T-cell (primary cell): ENCODE measurements around the gene RAD23B. TPM values are rescaled to one million over a fixed set of nuclear protein-coding genes. Genes with fewer than 3 reads are reported as not detected.

Experiments
- ATAC-seq, 4 experiments: fragments of 200-7000 bp in 3 of 4; fragments of 150-1000 bp in 1 of 4; cut with Tn5 transposase; replicated peaks in 1 of 4; 1 replicate in 3 of 4; 2 replicates in 1 of 4; pipeline ENCODE4 v1.10.0; 2021; ENCODE audit warnings: moderate library complexity in 3 of 4, mild to moderate bottlenecking in 2 of 4, moderate number of reproducible peaks in 1 of 4
- CTCF ChIA-PET, 2 donors: fragments of 300-600 bp; sonication (Branson Sonifier 250); formaldehyde crosslinking; loops; one replicate each; lab custom pipeline; 2022; ENCODE audit warnings: antibody characterized with exemption in 2 of 2; lab: Charles Lee
- POLR2A ChIA-PET, 2 donors: fragments of 300-600 bp; sonication (Branson Sonifier 250); formaldehyde crosslinking; loops; one replicate each; lab custom pipeline; 2022; ENCODE audit warnings: antibody characterized with exemption in 2 of 2; lab: Charles Lee
- DNase-seq, 35 experiments: peaks; one replicate each; pipeline versions ENCODE4 v3.0.0 to v3.0.0-alpha.2; 2013 to 2023
- H3K27ac ChIP-seq: one replicate; pipeline ENCODE4 v1.5.1; 2013; ENCODE audit warnings: low read length
- H3K27me3 ChIP-seq, 2 experiments: replicated peaks in 1 of 2; 1 replicate in 1 of 2; 2 replicates in 1 of 2; pipeline versions ENCODE4 v1.6.1 to v1.7.0; 2013; ENCODE audit warnings: low read length in 1 of 2, mixed read lengths in 1 of 2; ENCODE audit not compliant: control insufficient read depth in 2 of 2, insufficient read depth in 2 of 2; ENCODE audit errors: extremely low read depth in 1 of 2
- H3K36me3 ChIP-seq, 2 donors: 1 replicate in 1 of 2; 2 replicates in 1 of 2; pipeline versions ENCODE4 v1.6.1 to v1.7.0; 2013; ENCODE audit warnings: low read length in 1 of 2; ENCODE audit not compliant: control insufficient read depth in 2 of 2, insufficient read depth in 1 of 2; ENCODE audit errors: extremely low read depth in 1 of 2
- H3K4me1 ChIP-seq, 2 experiments: 1 replicate in 1 of 2; 2 replicates in 1 of 2; pipeline versions ENCODE4 v1.6.1 to v1.7.0; 2013; ENCODE audit warnings: low read length in 2 of 2, mixed read lengths in 1 of 2; ENCODE audit not compliant: insufficient read depth in 2 of 2, control insufficient read depth in 1 of 2; ENCODE audit errors: extremely low read depth in 1 of 2
- H3K4me3 ChIP-seq, 2 donors: 1 replicate in 1 of 2; 2 replicates in 1 of 2; pipeline versions ENCODE4 v1.5.1 to v1.7.0; 2013; ENCODE audit warnings: mild to moderate bottlenecking in 2 of 2, low read length in 1 of 2, moderate library complexity in 1 of 2; ENCODE audit not compliant: control insufficient read depth in 1 of 2; ENCODE audit errors: extremely low read depth in 1 of 2
- H3K9me3 ChIP-seq: 2 replicates; pipeline ENCODE4 v1.7.0; 2013
- H3K27ac Mint-ChIP-seq, 2 donors: one replicate each; pipeline ENCODE4 v1.8.0; 2020 to 2021; ENCODE audit warnings: mild to moderate bottlenecking in 2 of 2, mixed read lengths in 2 of 2
- H3K27me3 Mint-ChIP-seq, 2 donors: one replicate each; pipeline ENCODE4 v1.8.0; 2021 to 2022; ENCODE audit warnings: mixed read lengths in 2 of 2
- H3K36me3 Mint-ChIP-seq: one replicate; pipeline ENCODE4 v1.8.0; 2021; ENCODE audit warnings: mixed read lengths
- H3K4me1 Mint-ChIP-seq, 3 donors: one replicate each; pipeline ENCODE4 v1.8.0; 2020 to 2022; ENCODE audit warnings: mixed read lengths in 3 of 3, mild to moderate bottlenecking in 1 of 3
- H3K4me3 Mint-ChIP-seq, 3 donors: one replicate each; pipeline ENCODE4 v1.8.0; 2020 to 2022; ENCODE audit warnings: mild to moderate bottlenecking in 3 of 3, mixed read lengths in 3 of 3, moderate library complexity in 3 of 3
- H3K9me3 Mint-ChIP-seq, 3 donors: one replicate each; pipeline ENCODE4 v1.8.0; 2020 to 2022; ENCODE audit warnings: mixed read lengths in 3 of 3
- WGBS: methylation state at CpG from one replicate; pipeline ENCODE4 v1.1.5; 2013; ENCODE audit warnings: missing lambda C conversion rate; ENCODE audit not compliant: insufficient coverage; 5-methylcytosine and 5-hydroxymethylcytosine counted together
- total RNA-seq, 35 experiments: library from RNA in 6 of 35; stranded (reverse) in 6 of 35; fragments of 120-200 nt in 1 of 35; gene quantifications; one replicate each; pipeline versions ENCODE4 v1.2.1 to v1.2.4 and lab custom pipeline; 2013 to 2026

RAD23B gene
- total RNA-seq, 5 donors from 2014 or later (not counting 1 experiment from before 2014, with no cell fraction given) = 55.0 to 68.4 (median 56.2) TPM

- peaks cover 77% of the 10 kb centered on the region for H3K36me3 Mint-ChIP-seq
- Histone ChIP-seq H3K36me3 (peaks cover 6 to 62% of the 10 kb centered on the region in 2 donors), H3K27ac (no peak overlapping the region), H3K4me3 (no peak overlapping the region), H3K9me3 (no peaks in the 10 kb centered on the region), H3K4me1 (no peaks in the 10 kb centered on the region), H3K27me3 (no peaks in the 10 kb centered on the region)
- H3K27ac Mint-ChIP-seq = no peak overlapping the region
- ATAC-seq (no peak), DNase-seq (no peak)
- CTCF ChIA-PET = no interaction called here
- H3K4me1 Mint-ChIP-seq = peaks cover 7 to 14% (median 10%) of the 10 kb centered on the region in 3 donors
- H3K27me3 Mint-ChIP-seq = no peaks in the 10 kb centered on the region
- POLR2A ChIA-PET = no interaction called here
- peaks cover 0 to 3% (median 0%) of the 10 kb centered on the region in 3 donors for H3K9me3 Mint-ChIP-seq
- no peak overlapping the region for H3K4me3 Mint-ChIP-seq
- WGBS = no CpG with 5 or more reads among the region's 2 CpGs
These were observed 47.3 kb downstream of the RAD23B start for GRCh38 chr9:107330420-107330819.

GRCh38 chr9:107332883-107333282, 49.8 kb downstream of the RAD23B start:
- H3K36me3 ChIP-seq = peaks cover 6 to 54% of the 10 kb centered on the region in 2 donors

GRCh38 chr9:107333363-107333762, 50.3 kb downstream of the RAD23B start:
- CTCF ChIA-PET = interaction anchor here in 1 of 2 donors (1.0 kb wide), 1 partner anchor 8 kb away, joined by 4 read pairs; no protein-coding TSS in a partner anchor
- H3K36me3 Mint-ChIP-seq = peaks cover 50% of the 10 kb centered on the region
- H3K36me3 ChIP-seq = peaks cover 6 to 50% of the 10 kb centered on the region in 2 donors
- no peaks in the 10 kb centered on the region for H3K27me3 ChIP-seq
- no peak overlapping the region for H3K27ac Mint-ChIP-seq
- no CpG with 5 or more reads among the region's 2 CpGs for WGBS
- H3K27me3 Mint-ChIP-seq = no peaks in the 10 kb centered on the region
- no peak overlapping the region for H3K4me3 Mint-ChIP-seq
- no peaks in the 10 kb centered on the region for H3K4me1 ChIP-seq
- ATAC-seq (no peak), DNase-seq (no peak)
- no peaks in the 10 kb centered on the region for H3K9me3 Mint-ChIP-seq
- H3K9me3 ChIP-seq = no peaks in the 10 kb centered on the region
- POLR2A ChIA-PET = no interaction called here
- no peak overlapping the region for H3K4me3 ChIP-seq
- H3K4me1 Mint-ChIP-seq = no peaks in the 10 kb centered on the region
- H3K27ac ChIP-seq = no peak overlapping the region

More at GRCh38 chr9:107332883-107333282, 49.8 kb downstream of the RAD23B start:
- Histone ChIP-seq H3K9me3 (no peaks in the 10 kb centered on the region), H3K27me3 (no peaks in the 10 kb centered on the region), H3K27ac (no peak overlapping the region), H3K4me3 (no peak overlapping the region), H3K4me1 (no peaks in the 10 kb centered on the region)
- POLR2A ChIA-PET = no interaction called here
- no peak for ATAC-seq
- no peaks in the 10 kb centered on the region for H3K27me3 Mint-ChIP-seq
- H3K4me1 Mint-ChIP-seq = peaks cover 0 to under 1% (median under 1%) of the 10 kb centered on the region in 3 donors
- peak overlapping the region in 1 of 2 donors; percentile 8 for H3K27ac Mint-ChIP-seq
- WGBS = 90% methylated on average over 2 of the region's 2 CpGs
- no peak overlapping the region for H3K4me3 Mint-ChIP-seq
- H3K36me3 Mint-ChIP-seq = peaks cover 55% of the 10 kb centered on the region
- no peak for DNase-seq
- CTCF ChIA-PET = interaction anchor here in 1 of 2 donors (1.0 kb wide), 1 partner anchor 8 kb away, joined by 4 read pairs; no protein-coding TSS in a partner anchor
- no peaks in the 10 kb centered on the region for H3K9me3 Mint-ChIP-seq

- POLR2A ChIA-PET = no interaction called here
- no peaks in the 10 kb centered on the region for H3K4me1 Mint-ChIP-seq
- ATAC-seq (no peak), DNase-seq (no peak)
- no peaks in the 10 kb centered on the region for H3K27me3 Mint-ChIP-seq
- H3K27ac ChIP-seq = no peak overlapping the region
- no peak overlapping the region for H3K4me3 ChIP-seq
- peaks cover 6 to 44% of the 10 kb centered on the region in 2 donors for H3K36me3 ChIP-seq
- H3K27me3 ChIP-seq = no peaks in the 10 kb centered on the region
- H3K9me3 Mint-ChIP-seq = no peaks in the 10 kb centered on the region
- CTCF ChIA-PET = interaction anchor here in 1 of 2 donors (0.5 kb wide), 1 partner anchor 1616 kb away, joined by 4 read pairs; no protein-coding TSS in a partner anchor
- H3K4me3 Mint-ChIP-seq = no peak overlapping the region
- WGBS = 90% methylated on average over 2 of the region's 4 CpGs
- no peaks in the 10 kb centered on the region for H3K9me3 ChIP-seq
- no peaks in the 10 kb centered on the region for H3K4me1 ChIP-seq
- peaks cover 44% of the 10 kb centered on the region for H3K36me3 Mint-ChIP-seq
- peak overlapping the region; percentile 8 to 9 for H3K27ac Mint-ChIP-seq
These were observed 51.2 kb downstream of the RAD23B start for GRCh38 chr9:107334103-107334776.

GRCh38 chr9:107335331-107335730, 52.3 kb downstream of the RAD23B start:
- Mint-ChIP-seq H3K4me1 (no peaks in the 10 kb centered on the region), H3K36me3 (peaks cover 39% of the 10 kb centered on the region), H3K27me3 (no peaks in the 10 kb centered on the region), H3K27ac (no peak overlapping the region), H3K9me3 (no peaks in the 10 kb centered on the region), H3K4me3 (no peak overlapping the region)
- Histone ChIP-seq H3K4me3 (no peak overlapping the region), H3K9me3 (no peaks in the 10 kb centered on the region), H3K36me3 (peaks cover 6 to 35% of the 10 kb centered on the region in 2 donors), H3K27me3 (no peaks in the 10 kb centered on the region), H3K27ac (no peak overlapping the region), H3K4me1 (no peaks in the 10 kb centered on the region)
- DNase-seq (no peak), ATAC-seq (no peak)
- CTCF ChIA-PET = no interaction called here
- POLR2A ChIA-PET = no interaction called here
- WGBS = no CpG with 5 or more reads among the region's 3 CpGs

GRCh38 chr9:107336718-107337360, 53.8 kb downstream of the RAD23B start:
- no peak overlapping the region for H3K4me3 ChIP-seq
- H3K36me3 ChIP-seq = peaks cover 6 to 23% of the 10 kb centered on the region in 2 donors
- Mint-ChIP-seq H3K27ac (peak overlapping the region in 1 of 2 donors; percentile 60), H3K27me3 (no peaks in the 10 kb centered on the region), H3K36me3 (peaks cover 24% of the 10 kb centered on the region), H3K9me3 (no peaks in the 10 kb centered on the region), H3K4me1 (peaks cover 4 to 6% (median 5%) of the 10 kb centered on the region in 3 donors), H3K4me3 (no peak overlapping the region)
- H3K27ac ChIP-seq = no peak overlapping the region
- 92% methylated on average over 2 of the region's 6 CpGs for WGBS
- H3K4me1 ChIP-seq = peaks cover 0 to 7% of the 10 kb centered on the region in 2 experiments
- ChIA-PET CTCF (no interaction called here), POLR2A (no interaction called here)
- H3K27me3 ChIP-seq = no peaks in the 10 kb centered on the region
- no peak for DNase-seq
- ATAC-seq = no peak
- H3K9me3 ChIP-seq = no peaks in the 10 kb centered on the region
